HEK293T (cell line): ENCODE results near the gene ZNRF3.

Experiments
- BHLHE40 ChIP-seq: fragments of 450-650 bp; IDR thresholded peaks from 2 replicates; pipeline ENCODE4 v1.6.1; 2016; ENCODE audit warnings: mild to moderate bottlenecking, moderate library complexity, borderline replicate concordance
- CTBP1 ChIP-seq: fragments of 450-650 bp; IDR thresholded peaks from 2 replicates; pipeline ENCODE4 v1.6.1; 2016; ENCODE audit warnings: borderline replicate concordance
- ELF4 ChIP-seq: fragments of 450-650 bp; IDR thresholded peaks from 2 replicates; pipeline ENCODE4 v1.6.1; 2017; ENCODE audit warnings: antibody characterized with exemption
- FOXA1 ChIP-seq: fragments of 450-650 bp; IDR thresholded peaks from 2 replicates; pipeline ENCODE4 v1.6.1; 2016; ENCODE audit warnings: mild to moderate bottlenecking
- FOXM1 ChIP-seq: fragments of 450-650 bp; IDR thresholded peaks from 2 replicates; pipeline ENCODE4 v1.6.1; 2017; ENCODE audit warnings: mild to moderate bottlenecking, borderline replicate concordance
- HDGF ChIP-seq: fragments of 450-650 bp; IDR thresholded peaks from 2 replicates; pipeline ENCODE4 v1.6.1; 2017; ENCODE audit warnings: antibody characterized with exemption, borderline replicate concordance
- NFRKB ChIP-seq: fragments of 450-650 bp; IDR thresholded peaks from 2 replicates; pipeline ENCODE4 v1.6.1; 2016; ENCODE audit warnings: mild to moderate bottlenecking, moderate library complexity
- SP1 ChIP-seq: fragments of 450-650 bp; IDR thresholded peaks from 2 replicates; pipeline ENCODE4 v1.6.1; 2017
- SUZ12 ChIP-seq: fragments of 450-650 bp; IDR thresholded peaks from 2 replicates; pipeline ENCODE4 v1.6.1; 2016; ENCODE audit warnings: mild to moderate bottlenecking
- TARDBP ChIP-seq: fragments of 450-650 bp; IDR thresholded peaks from 2 replicates; pipeline ENCODE4 v1.6.1; 2016
- ZNF384 ChIP-seq: fragments of 450-650 bp; IDR thresholded peaks from 2 replicates; pipeline ENCODE4 v1.6.1; 2016

- no peak for TF ChIP-seq BHLHE40
- no peak for TF ChIP-seq ELF4
- no peak for TF ChIP-seq NFRKB
- no peak for TF ChIP-seq TARDBP
- TF ChIP-seq SUZ12: no peak
- no peak for TF ChIP-seq CTBP1
- TF ChIP-seq HDGF: no peak
- TF ChIP-seq SP1: no peak
- TF ChIP-seq FOXM1: no peak
- no peak for TF ChIP-seq FOXA1
- no peak for TF ChIP-seq ZNF384
These were observed 190.4 kb downstream of the ZNRF3 start for GRCh38 chr22:29073618-29074275.
